ENCODE results near the gene QRICH1. TPM values are rescaled to one million over a fixed set of nuclear protein-coding genes. Genes with fewer than 3 reads are reported as not detected.
A peak's percentile ranks its signal among the peaks of the same experiment; 100 is the strongest.

QRICH1 gene
- total and polyA plus RNA-seq, 2 of the 4 experiments (the other 2 are of a cell fraction), result 62.7 to 77.3 TPM

- Histone ChIP-seq H2BK20ac (ENCODE audit: low read depth, low read length) (no peak overlapping the region), H3K4me1 (ENCODE audit: control insufficient read depth, insufficient read depth, low read length) (peaks cover 2% of the 10 kb centered on the region), H2AFZ (replicated peaks; ENCODE audit: low read length, poor library complexity) (peak overlapping the region; percentile 36), H2AK5ac (ENCODE audit: low read depth, low read length) (no peak overlapping the region), H3K23ac (ENCODE audit: low read depth, low read length) (no peak overlapping the region), H3K79me1 (ENCODE audit: low read depth in 1 of 2, low read length in 2 of 2) (peaks cover 22 to 38% of the 10 kb centered on the region in 2 experiments; a peak in 3 of 4 replicates), H3K56ac (ENCODE audit: extremely low read depth, insufficient read depth, low read length) (no peak overlapping the region), H2BK120ac (ENCODE audit: low read depth, low read length) (no peak overlapping the region), H3K9me1 (ENCODE audit: insufficient read depth, low read length) (peaks cover 14% of the 10 kb centered on the region), H4K91ac (ENCODE audit: insufficient read depth, low read depth, low read length) (no peak overlapping the region), H3K36me3 (ENCODE audit: control insufficient read depth, insufficient read depth, low read length) (peaks cover 6% of the 10 kb centered on the region; the same call in 1 of the 2 replicates), H2BK15ac (ENCODE audit: low read depth, low read length) (no peak overlapping the region), H3K4me3 (ENCODE audit: insufficient read depth, low read depth, low read length) (no peak overlapping the region), H4K8ac (ENCODE audit: low read depth in 2 of 2, low read length in 2 of 2) (no peak overlapping the region), H3K14ac (replicated peaks; ENCODE audit: low read depth, low read length) (no peak overlapping the region), H2BK5ac (ENCODE audit: low read depth, low read length, poor library complexity, severe bottlenecking) (no peak overlapping the region), H3K27me3 (ENCODE audit: control insufficient read depth, insufficient read depth, low read length) (no peaks in the 10 kb centered on the region), H2AK9ac (replicated peaks; ENCODE audit: low read depth, low read length, poor library complexity) (peak overlapping the region; percentile 3), H3K9ac (ENCODE audit: low read depth, low read length) (no peak overlapping the region), H3K4ac (ENCODE audit: low read depth, low read length) (no peak overlapping the region), H3K9me3 (ENCODE audit: control insufficient read depth, insufficient read depth, low read length) (no peaks in the 10 kb centered on the region), H4K5ac (ENCODE audit: low read depth, low read length) (no peak overlapping the region), H3K27ac (ENCODE audit: insufficient read depth, low read length) (no peak overlapping the region), H3K18ac (ENCODE audit: low read depth, low read length) (no peak overlapping the region), H3K4me2 (ENCODE audit: low read depth, low read length) (no peak overlapping the region), H4K20me1 (ENCODE audit: insufficient read depth, low read length) (no peaks in the 10 kb centered on the region; the same call in 1 of the 2 replicates)
- DNase-seq, result no peak
- 80% methylated on average over 1 of the region's 6 CpGs; no CpG with 5 or more reads in 1 of the 2 experiments for WGBS, 2 experiments (ENCODE audit: extremely low coverage in 2 of 2, insufficient read length in 1 of 2)
- TF ChIP-seq RAD21 (IDR thresholded peaks at IDR 0.05; ENCODE audit: low read length) (no peak), SMC3 (IDR thresholded peaks at IDR 0.05; ENCODE audit: low read depth, low read length) (no peak), NFE2L2 (IDR thresholded peaks at IDR 0.05; ENCODE audit: low read depth, low read length) (no peak), MXI1 (IDR thresholded peaks at IDR 0.05; ENCODE audit: borderline replicate concordance, low read depth, low read length) (no peak)
- TF ChIP-seq, protein P1, sequence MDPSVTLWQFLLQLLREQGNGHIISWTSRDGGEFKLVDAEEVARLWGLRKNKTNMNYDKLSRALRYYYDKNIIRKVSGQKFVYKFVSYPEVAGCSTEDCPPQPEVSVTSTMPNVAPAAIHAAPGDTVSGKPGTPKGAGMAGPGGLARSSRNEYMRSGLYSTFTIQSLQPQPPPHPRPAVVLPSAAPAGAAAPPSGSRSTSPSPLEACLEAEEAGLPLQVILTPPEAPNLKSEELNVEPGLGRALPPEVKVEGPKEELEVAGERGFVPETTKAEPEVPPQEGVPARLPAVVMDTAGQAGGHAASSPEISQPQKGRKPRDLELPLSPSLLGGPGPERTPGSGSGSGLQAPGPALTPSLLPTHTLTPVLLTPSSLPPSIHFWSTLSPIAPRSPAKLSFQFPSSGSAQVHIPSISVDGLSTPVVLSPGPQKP (IDR thresholded peaks at IDR 0.05; ENCODE audit: borderline replicate concordance, low read depth, low read length), result no peak
- BruUV-seq (replicated peaks), result no TSS peak
- intact Hi-C loops (cut with micrococcal nuclease), result no loop called here
- dilution Hi-C loops (cut with HindIII; ENCODE audit: low sequenced_read_pairs, unreplicated experiment), result no loop called here
- ChIA-PET POLR2A (ENCODE audit: unreplicated experiment) (no interaction called here), CTCF (no interaction called here)
- in situ Hi-C loops (cut with MboI; ENCODE audit: low sequenced_read_pairs), result no loop called here
- ATAC-seq (ENCODE audit: low read depth), result no peak
These were observed 92.7 kb downstream of the QRICH1 start for GRCh38 chr3:49001155-49001554.
